Esophagus muscularis mucosa (tissue), 4 donors: Measurements from ENCODE around the gene MYRF. TPM values are rescaled to one million over a fixed set of nuclear protein-coding genes. Genes with fewer than 3 reads are reported as not detected.

Experiments
- DNase-seq: peaks from one replicate; pipeline ENCODE4 v3.0.0-alpha.2; 2017; ENCODE audit errors: extremely low spot score
- H3K27ac ChIP-seq, 4 donors: fragments of 200-600 bp; sonication (generic); replicated peaks in 1 of 4; 1 replicate in 3 of 4; 2 replicates in 1 of 4; pipeline ENCODE4 v1.5.1; 2016 to 2019; ENCODE audit warnings: mild to moderate bottlenecking in 1 of 4
- H3K27me3 ChIP-seq, 4 donors: fragments of 200-600 bp; sonication (generic); one replicate each; pipeline versions ENCODE4 v1.5.1 to v1.6.0; 2016 to 2019
- H3K36me3 ChIP-seq, 4 donors: fragments of 200-600 bp; sonication (generic); one replicate each; pipeline ENCODE4 v1.5.1; 2016 to 2019
- H3K4me1 ChIP-seq, 4 donors: fragments of 200-600 bp; sonication (generic); one replicate each; pipeline ENCODE4 v1.5.1; 2016 to 2019
- H3K4me3 ChIP-seq, 4 donors: fragments of 200-600 bp; sonication (generic); 1 replicate in 2 of 4; 2 replicates in 2 of 4; pipeline ENCODE4 v1.5.1; 2016 to 2019; ENCODE audit warnings: mild to moderate bottlenecking in 4 of 4, moderate library complexity in 1 of 4
- H3K9me3 ChIP-seq, 4 donors: fragments of 200-600 bp; sonication (generic); 1 replicate in 3 of 4; 2 replicates in 1 of 4; pipeline ENCODE4 v1.5.1; 2016 to 2019
- CTCF ChIP-seq, 3 experiments: fragments of 200-600 bp in 2 of 3; fragments of 450-650 bp in 1 of 3; sonication (generic) in 2 of 3; IDR thresholded peaks; one replicate each; pipeline ENCODE4 v1.5.1; 2017 to 2019; ENCODE audit warnings: antibody characterized with exemption in 3 of 3, mild to moderate bottlenecking in 2 of 3, moderate library complexity in 1 of 3
- EP300 ChIP-seq: sonication (generic); formaldehyde crosslinking; IDR thresholded peaks from one replicate; pipeline ENCODE4 v1.6.1; 2017; ENCODE audit warnings: antibody characterized with exemption
- POLR2A ChIP-seq: fragments of 450-650 bp; IDR thresholded peaks from one replicate; pipeline ENCODE4 v1.6.1; 2017; ENCODE audit warnings: antibody characterized with exemption, moderate library complexity, mild to moderate bottlenecking, low read depth
- POLR2AphosphoS5 ChIP-seq, 2 donors: sonication (generic); formaldehyde crosslinking; IDR thresholded peaks; one replicate each; pipeline ENCODE4 v1.6.1; 2017; ENCODE audit warnings: antibody characterized with exemption in 2 of 2
- WGBS: methylation state at CpG from one replicate; pipeline ENCODE4 v1.1.5; 2018; 5-methylcytosine and 5-hydroxymethylcytosine counted together
- intact Hi-C: fragments of 100-400 bp; cut with DNase I; formaldehyde crosslinking; loops from one replicate; pipeline ENCODE4 v1.15.1; 2023
- total RNA-seq, 4 donors: library from RNA; depleted of rRNA; stranded (reverse); fragments of >200 nt; gene quantifications; one replicate each; pipeline versions ENCODE4 v1.1.0 to v1.2.1, GENCODE V29; 2016

The MYRF gene
- total RNA-seq, 4 donors from 2014 or later, result under 0.01 to 0.71 (median 0.40) TPM

GRCh38 chr11:61753672-61754071 lies 1.2 kb downstream of the MYRF start:
- no peak for TF ChIP-seq POLR2AphosphoS5 (IDR thresholded peaks at IDR 0.05)
- TF ChIP-seq CTCF (IDR thresholded peaks at IDR 0.05), result no peak
- no peak for TF ChIP-seq EP300
- TF ChIP-seq POLR2A, result no peak
- Histone ChIP-seq H3K4me3 (no peak overlapping the region), H3K27ac (no peak overlapping the region)

GRCh38 chr11:61754534-61755482 lies 2.4 kb downstream of the MYRF start:
- no peak for TF ChIP-seq EP300
- no peak for TF ChIP-seq POLR2A
- no peak for TF ChIP-seq POLR2AphosphoS5 (IDR thresholded peaks at IDR 0.05)
- no peak for TF ChIP-seq CTCF (IDR thresholded peaks at IDR 0.05)
- no peak for DNase-seq
- peaks cover 0 to 36% (median 15%) of the 10 kb centered on the region in 4 donors for H3K27me3 ChIP-seq
- no peaks in the 10 kb centered on the region for H3K9me3 ChIP-seq
- H3K27ac ChIP-seq, result no peak overlapping the region
- peaks cover 4 to 15% (median 13%) of the 10 kb centered on the region in 4 donors for H3K4me1 ChIP-seq
- 95% methylated on average over 12 of the region's 31 CpGs for WGBS
- no peak overlapping the region for H3K4me3 ChIP-seq
- intact Hi-C loops, result no loop called here
- H3K36me3 ChIP-seq, result no peaks in the 10 kb centered on the region

More at GRCh38 chr11:61753672-61754071, 1.2 kb downstream of the MYRF start:
- Histone ChIP-seq H3K36me3 (no peaks in the 10 kb centered on the region), H3K9me3 (no peaks in the 10 kb centered on the region), H3K27me3 (peaks cover 0 to 40% (median 15%) of the 10 kb centered on the region in 4 donors), H3K4me1 (peaks cover 4 to 15% (median 13%) of the 10 kb centered on the region in 4 donors)
- WGBS, result 98% methylated on average over 5 of the region's 5 CpGs
- intact Hi-C loops, result no loop called here
- no peak for DNase-seq

- Histone ChIP-seq H3K4me3 (no peak overlapping the region), H3K27me3 (peaks cover 0 to 34% (median 15%) of the 10 kb centered on the region in 4 donors), H3K9me3 (no peaks in the 10 kb centered on the region), H3K36me3 (no peaks in the 10 kb centered on the region), H3K27ac (no peak overlapping the region), H3K4me1 (peaks cover 4 to 15% (median 13%) of the 10 kb centered on the region in 4 donors)
- 82% methylated on average over 4 of the region's 4 CpGs for WGBS
- DNase-seq, result no peak
- intact Hi-C loops, result no loop called here
- no peak for TF ChIP-seq CTCF (IDR thresholded peaks at IDR 0.05)
- TF ChIP-seq POLR2AphosphoS5 (IDR thresholded peaks at IDR 0.05), result no peak
- TF ChIP-seq POLR2A, result no peak
- TF ChIP-seq EP300, result no peak
Measured at GRCh38 chr11:61756147-61756451, 3.7 kb downstream of the MYRF start.

GRCh38 chr11:61756452-61757212 lies 4.2 kb downstream of the MYRF start:
- Histone ChIP-seq H3K27me3 (peaks cover 0 to 34% (median 12%) of the 10 kb centered on the region in 4 donors), H3K4me3 (no peak overlapping the region), H3K36me3 (no peaks in the 10 kb centered on the region), H3K4me1 (peaks cover 4 to 15% (median 13%) of the 10 kb centered on the region in 4 donors), H3K27ac (no peak overlapping the region), H3K9me3 (no peaks in the 10 kb centered on the region)
- WGBS, result 85% methylated on average over 5 of the region's 9 CpGs
- TF ChIP-seq CTCF (IDR thresholded peaks at IDR 0.05) (no peak), EP300 (no peak), POLR2AphosphoS5 (IDR thresholded peaks at IDR 0.05) (no peak), POLR2A (no peak)
- DNase-seq, result no peak
- intact Hi-C loops, result no loop called here
